ENCODE measurements around the gene ZNF662.

The ZNF662 gene

DNA sequence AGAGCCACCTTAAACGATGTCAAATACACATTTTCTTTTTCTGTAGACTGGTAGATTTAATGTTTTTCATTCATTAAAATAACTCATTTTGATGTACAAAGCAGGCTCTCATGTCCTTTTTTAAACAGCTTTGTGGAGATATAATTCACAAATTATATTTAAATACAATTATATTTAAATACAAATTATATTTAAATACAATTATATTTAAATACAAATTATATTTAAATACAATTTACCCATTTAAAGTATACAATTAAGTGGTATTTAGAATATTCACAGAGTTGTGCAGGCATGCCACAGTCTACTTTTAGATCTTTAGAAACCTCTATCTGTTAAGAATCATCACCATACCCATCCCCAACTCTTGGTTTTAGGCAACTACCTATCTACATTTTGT, 36.8 kb downstream of the ZNF662 start:
- DNase-seq: no peak

- DNase-seq: no peak
Measured at GRCh38 chr3:42946050-42946449, 40.1 kb downstream of the ZNF662 start.

GRCh38 chr3:42957573-42957972, 51.6 kb downstream of the ZNF662 start:
- no peak for DNase-seq

DNA sequence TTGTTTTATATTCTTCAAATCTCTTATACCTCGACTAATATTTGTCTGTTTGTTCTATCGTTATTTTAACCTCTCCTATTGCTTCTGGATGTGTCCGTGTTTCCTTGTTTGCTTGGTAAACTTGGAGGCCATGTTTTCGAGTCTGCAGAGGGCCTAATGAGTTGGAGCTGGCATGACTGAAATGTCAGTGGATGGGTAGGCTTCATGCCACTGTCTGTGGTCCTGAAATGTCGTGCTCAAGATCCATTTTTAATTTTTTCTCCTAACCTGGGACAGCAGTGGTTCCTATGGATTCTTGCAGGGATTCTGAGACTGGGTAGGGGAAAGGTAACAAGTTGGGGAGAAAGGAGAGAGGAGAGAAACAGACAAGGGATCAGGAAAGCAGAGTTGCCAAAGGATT, 54.3 kb downstream of the ZNF662 start:
- no peak for DNase-seq

DNA sequence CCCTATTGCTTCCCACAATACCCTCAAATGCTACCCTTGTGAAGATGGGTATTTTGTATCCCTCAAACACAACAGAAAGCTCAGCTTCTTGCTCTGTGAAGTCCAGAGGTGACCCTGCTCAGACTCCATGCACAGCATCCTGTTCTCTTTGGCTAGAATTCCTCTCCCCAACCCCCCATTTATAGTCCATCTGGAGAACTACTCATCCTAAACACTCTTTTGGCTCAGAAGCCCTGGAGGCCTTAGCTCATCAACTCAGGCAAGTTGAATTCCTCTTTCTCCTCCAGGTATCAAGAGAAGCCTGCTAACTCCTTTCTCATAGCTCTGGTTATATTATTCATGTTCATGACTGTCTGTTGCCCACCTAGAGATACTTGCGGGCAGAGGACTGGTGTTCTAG, 54.8 kb downstream of the ZNF662 start:
- no peak for DNase-seq

DNA sequence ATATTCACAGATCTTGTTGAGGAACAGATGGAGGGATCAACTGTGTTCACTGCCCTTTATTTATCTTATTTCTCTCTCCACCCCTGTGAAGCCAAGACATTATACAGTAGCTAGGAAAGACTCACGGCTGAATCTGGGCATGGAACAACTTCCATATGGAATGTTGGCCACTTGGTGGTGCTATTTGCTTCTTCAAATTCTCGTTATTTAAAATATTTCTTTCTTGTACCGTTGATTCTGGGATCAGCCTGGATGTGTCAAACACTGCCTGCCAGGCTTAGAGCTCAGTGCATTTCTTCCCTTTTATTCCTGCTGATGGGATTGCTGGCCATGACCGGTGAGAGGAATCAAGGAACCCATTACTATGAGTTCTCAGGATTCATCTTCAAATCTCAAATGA, 55.7 kb downstream of the ZNF662 start:
- peak; percentile 37 to 77 for DNase-seq

DNA sequence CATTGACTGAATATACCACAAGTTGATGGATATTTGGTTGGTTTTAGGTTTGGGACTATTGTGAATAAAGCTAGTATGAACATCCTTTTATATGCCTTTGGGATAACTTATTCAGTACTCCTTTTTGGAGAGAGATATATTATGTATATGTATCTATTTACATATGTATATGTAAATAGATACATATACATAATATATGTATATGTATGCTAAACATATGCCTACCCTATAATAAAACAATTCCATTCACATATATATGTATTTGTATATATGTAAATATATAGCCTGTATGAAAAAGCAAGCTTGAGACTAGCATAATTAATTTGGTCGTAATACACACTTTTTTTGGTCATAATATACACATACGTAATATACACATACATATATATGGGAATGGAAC, 57.3 kb downstream of the ZNF662 start:
- no peak for DNase-seq

GRCh38 chr3:42964266-42964665, 58.3 kb downstream of the ZNF662 start:
- no peak for DNase-seq
